Measurements from ENCODE around the gene NDUFB10.

GRCh38 chr16:1985466-1986150 lies 26.3 kb downstream of the NDUFB10 start:
- no peak for TF ChIP-seq POLR2AphosphoS5 (IDR thresholded peaks at IDR 0.05)
- TF ChIP-seq EP300 (IDR thresholded peaks at IDR 0.05), result no peak

Data from esophagus muscularis mucosa (tissue), 3 donors.